ENCODE data around the gene INTS4.
"Not testable (repeated sequence)": the region's sequence is repeated elsewhere in the genome, so short reads cannot be mapped to it uniquely, and the experiment has no call there.

The INTS4 gene

GRCh38 chr11:78034623-78035022 lies 40.2 kb upstream of the INTS4 start:
- Histone ChIP-seq H3K4me3 (ENCODE audit: low read depth in 1 of 2, low read length in 1 of 2) (no peak overlapping the region), H3K27me3 (peaks cover 3% of the 10 kb centered on the region), H3K36me3 (no peaks in the 10 kb centered on the region), H3K27ac (no peak overlapping the region), H3K9me3 (no peaks in the 10 kb centered on the region), H3K4me1 (ENCODE audit: control insufficient read depth in 1 of 2, insufficient read depth in 1 of 2, low read depth in 1 of 2, low read length in 1 of 2) (no peaks in the 10 kb centered on the region)
- TF ChIP-seq CTCF (IDR thresholded peaks at IDR 0.05), result no peak

DNA sequence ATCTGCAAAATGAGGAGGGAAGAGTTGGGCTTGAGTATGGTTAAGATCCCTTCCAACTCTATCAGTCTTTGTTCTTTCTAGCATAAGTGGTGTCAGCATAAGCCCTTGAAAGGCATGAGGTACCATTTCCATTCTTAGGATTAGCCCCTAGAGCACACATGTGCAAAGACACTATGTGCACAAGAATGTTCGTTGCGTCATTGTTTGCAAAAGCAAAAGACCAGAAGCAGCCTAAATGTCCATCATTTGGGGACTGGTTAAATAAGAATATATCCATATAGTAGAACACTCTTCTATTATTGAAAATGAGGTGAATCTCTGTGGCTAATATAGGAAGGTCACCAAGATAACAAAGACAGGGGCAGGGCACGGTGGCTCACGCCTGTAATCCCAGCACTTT lies 38.6 kb upstream of the INTS4 start:
- H3K9me3 ChIP-seq, result no peaks in the 10 kb centered on the region
- no peak for TF ChIP-seq CTCF (IDR thresholded peaks at IDR 0.05)
- H3K27ac ChIP-seq, result no peak overlapping the region
- H3K27me3 ChIP-seq, result peaks cover 3% of the 10 kb centered on the region
- H3K4me1 ChIP-seq (ENCODE audit: control insufficient read depth in 1 of 2, insufficient read depth in 1 of 2, low read depth in 1 of 2, low read length in 1 of 2), result no peaks in the 10 kb centered on the region
- H3K4me3 ChIP-seq (ENCODE audit: low read depth in 1 of 2, low read length in 1 of 2), result no peak overlapping the region
- no peaks in the 10 kb centered on the region for H3K36me3 ChIP-seq

- Histone ChIP-seq H3K27me3 (peaks cover 3% of the 10 kb centered on the region), H3K27ac (no peak overlapping the region), H3K4me3 (ENCODE audit: low read depth in 1 of 2, low read length in 1 of 2) (no peak overlapping the region), H3K9me3 (no peaks in the 10 kb centered on the region), H3K36me3 (no peaks in the 10 kb centered on the region), H3K4me1 (ENCODE audit: control insufficient read depth in 1 of 2, insufficient read depth in 1 of 2, low read depth in 1 of 2, low read length in 1 of 2) (no peaks in the 10 kb centered on the region)
- no peak for TF ChIP-seq CTCF (IDR thresholded peaks at IDR 0.05)
Observed at GRCh38 chr11:78032090-78032489, 37.6 kb upstream of the INTS4 start.

GRCh38 chr11:78031629-78032028 lies 37.2 kb upstream of the INTS4 start:
- Histone ChIP-seq H3K27me3 (peaks cover 3% of the 10 kb centered on the region), H3K9me3 (no peaks in the 10 kb centered on the region), H3K4me1 (ENCODE audit: control insufficient read depth in 1 of 2, insufficient read depth in 1 of 2, low read depth in 1 of 2, low read length in 1 of 2) (no peaks in the 10 kb centered on the region), H3K27ac (no peak overlapping the region), H3K36me3 (no peaks in the 10 kb centered on the region), H3K4me3 (ENCODE audit: low read depth in 1 of 2, low read length in 1 of 2) (no peak overlapping the region)
- no peak for TF ChIP-seq CTCF (IDR thresholded peaks at IDR 0.05)

GRCh38 chr11:78030429-78031325 lies 36.2 kb upstream of the INTS4 start:
- Histone ChIP-seq H3K27ac (no peak overlapping the region), H3K36me3 (no peaks in the 10 kb centered on the region), H3K4me3 (ENCODE audit: low read depth in 1 of 2, low read length in 1 of 2) (no peak overlapping the region), H3K27me3 (peaks cover 3% of the 10 kb centered on the region), H3K9me3 (no peaks in the 10 kb centered on the region), H3K4me1 (ENCODE audit: control insufficient read depth in 1 of 2, insufficient read depth in 1 of 2, low read depth in 1 of 2, low read length in 1 of 2) (no peaks in the 10 kb centered on the region)
- TF ChIP-seq CTCF (IDR thresholded peaks at IDR 0.05), result no peak

GRCh38 chr11:78028423-78028822 lies 34.0 kb upstream of the INTS4 start:
- not testable (repeated sequence) for H3K4me1 ChIP-seq (ENCODE audit: control insufficient read depth in 1 of 2, insufficient read depth in 1 of 2, low read depth in 1 of 2, low read length in 1 of 2); H3K4me3 ChIP-seq (ENCODE audit: low read depth in 1 of 2, low read length in 1 of 2); H3K9me3 ChIP-seq; H3K27ac ChIP-seq; H3K36me3 ChIP-seq; H3K27me3 ChIP-seq

Data from neutrophil (primary cell).